Non-pigmented ciliary epithelial cell (primary cell): Measurements from ENCODE around the gene TMEM218.

Source experiments
- DNase-seq: peaks from one replicate; pipeline ENCODE4 v3.0.0-alpha.2; 2010; ENCODE audit warnings: low read depth

The TMEM218 gene

GRCh38 chr11:125055107-125055715 lies 56.2 kb downstream of the TMEM218 start:
- no peak for DNase-seq

GRCh38 chr11:125053167-125053566 lies 58.3 kb downstream of the TMEM218 start:
- no peak for DNase-seq

GRCh38 chr11:125052047-125052446 lies 59.4 kb downstream of the TMEM218 start:
- no peak for DNase-seq

GRCh38 chr11:125049164-125049792 lies 62.1 kb downstream of the TMEM218 start:
- no peak for DNase-seq
